Islet of Langerhans (tissue), 1 donor: ENCODE results near the gene PLIN5.

Source experiments
- FAIRE-seq: peaks from one replicate; lab custom pipeline; 2011; peaks lifted over from hg19 to GRCh38; lab: Jason Lieb, UNC

Gene PLIN5

DNA sequence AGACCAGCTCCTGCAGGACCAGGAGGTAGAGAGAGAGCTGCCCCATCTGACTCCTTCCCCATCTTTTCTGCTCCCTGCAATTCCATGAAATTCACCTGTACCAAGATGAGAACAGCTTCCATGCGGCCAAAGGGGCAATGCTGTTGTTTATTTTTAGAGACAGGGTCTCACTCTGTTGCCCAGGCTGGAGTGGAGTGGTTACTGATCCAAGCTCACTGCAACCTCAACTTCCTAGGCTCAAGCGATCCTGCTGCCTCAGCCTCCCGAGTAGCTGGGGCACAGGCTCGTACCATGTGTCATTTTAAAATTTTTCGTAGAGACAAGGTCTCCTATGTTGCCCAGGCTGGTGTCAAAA lies 13.2 kb downstream of the PLIN5 start:
- no peak for FAIRE-seq

DNA sequence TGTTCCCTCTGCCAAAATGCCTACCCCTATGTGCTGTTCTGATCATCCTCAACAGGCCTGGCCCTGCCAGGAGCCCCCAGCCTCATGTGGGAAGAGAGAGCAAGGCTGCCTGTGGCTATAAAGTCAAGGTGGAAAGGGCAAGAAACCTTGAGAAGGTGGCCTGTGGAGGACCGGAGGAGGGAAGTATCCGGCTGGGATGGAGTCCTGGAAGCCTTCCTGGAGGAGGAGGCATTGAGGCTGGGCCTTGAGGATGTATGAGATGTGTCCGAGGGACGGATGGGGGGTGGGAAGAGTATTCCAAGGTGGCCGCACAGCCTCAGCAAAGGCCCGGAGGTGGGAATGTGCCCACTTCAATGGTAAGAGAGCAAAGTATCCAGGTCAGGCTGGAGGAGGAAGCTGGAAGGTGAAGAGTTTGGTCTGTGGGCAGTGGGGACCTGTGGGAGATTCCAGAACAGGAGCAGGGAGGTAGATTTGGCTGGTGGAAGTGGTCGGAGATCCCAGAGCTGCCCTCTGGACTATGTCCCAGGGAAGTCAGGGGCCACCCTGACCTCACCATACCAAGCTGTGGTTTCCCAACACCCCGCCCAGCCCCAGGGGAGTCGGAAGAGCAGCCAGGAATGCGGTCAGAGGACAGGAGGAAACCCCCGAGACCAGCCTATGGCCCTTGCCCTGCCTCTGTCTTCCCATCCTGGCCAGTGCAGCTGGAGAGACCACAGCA lies 13.7 kb downstream of the PLIN5 start:
- FAIRE-seq, result no peak

DNA sequence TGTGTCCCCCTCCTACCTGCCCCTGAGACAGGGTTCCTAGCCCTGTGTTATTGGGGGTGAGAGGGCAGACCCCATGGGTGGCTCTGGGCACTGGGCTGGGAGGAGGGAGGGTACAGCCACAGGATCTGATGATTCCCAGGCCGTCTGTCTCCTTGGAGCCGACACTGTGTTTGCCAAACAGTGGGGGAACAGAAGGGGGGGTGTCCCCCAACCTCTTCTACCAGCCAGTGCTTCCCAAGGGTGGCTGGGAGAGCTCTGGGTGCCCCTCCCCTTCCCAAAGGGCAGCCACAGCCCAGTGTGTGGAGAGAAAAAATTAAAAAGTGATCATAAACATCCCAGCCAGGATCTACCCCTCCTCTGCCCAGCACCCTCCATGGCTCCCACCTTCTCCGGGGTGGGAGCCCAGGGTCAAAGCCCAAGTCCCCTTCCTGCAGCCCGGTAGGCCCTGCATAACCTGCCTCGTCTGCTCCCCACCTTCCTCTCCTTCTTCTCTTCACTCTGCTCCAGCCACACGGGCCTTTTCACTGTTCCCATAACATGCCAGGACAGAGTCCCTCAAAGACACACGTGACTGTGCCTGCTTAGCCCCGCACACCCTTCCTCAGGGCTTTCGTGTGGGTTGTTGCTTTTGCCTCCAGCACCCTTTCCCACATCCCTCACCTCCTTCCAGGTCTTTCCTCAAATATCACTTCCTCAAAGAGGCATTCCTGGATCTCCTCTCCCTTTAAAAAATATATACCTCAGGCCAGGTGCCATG lies 15.3 kb downstream of the PLIN5 start:
- FAIRE-seq, result no peak

DNA sequence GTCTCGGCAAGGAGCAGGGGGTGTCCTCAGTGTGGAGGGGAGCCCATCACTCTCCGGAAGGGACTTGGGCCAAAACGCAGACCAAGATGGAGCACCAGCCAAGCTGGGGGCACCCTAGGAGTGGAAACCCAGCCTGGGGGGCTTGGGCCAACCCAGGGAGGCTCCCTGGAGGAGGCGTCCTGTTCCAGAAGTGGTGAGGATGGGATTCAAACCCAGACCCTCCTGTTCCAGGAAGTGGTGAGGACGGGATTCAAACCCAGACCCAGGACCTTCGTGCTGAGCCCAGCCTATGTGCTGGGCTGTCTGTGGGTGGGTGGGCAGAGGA lies 15.9 kb downstream of the PLIN5 start:
- FAIRE-seq, result no peak

DNA sequence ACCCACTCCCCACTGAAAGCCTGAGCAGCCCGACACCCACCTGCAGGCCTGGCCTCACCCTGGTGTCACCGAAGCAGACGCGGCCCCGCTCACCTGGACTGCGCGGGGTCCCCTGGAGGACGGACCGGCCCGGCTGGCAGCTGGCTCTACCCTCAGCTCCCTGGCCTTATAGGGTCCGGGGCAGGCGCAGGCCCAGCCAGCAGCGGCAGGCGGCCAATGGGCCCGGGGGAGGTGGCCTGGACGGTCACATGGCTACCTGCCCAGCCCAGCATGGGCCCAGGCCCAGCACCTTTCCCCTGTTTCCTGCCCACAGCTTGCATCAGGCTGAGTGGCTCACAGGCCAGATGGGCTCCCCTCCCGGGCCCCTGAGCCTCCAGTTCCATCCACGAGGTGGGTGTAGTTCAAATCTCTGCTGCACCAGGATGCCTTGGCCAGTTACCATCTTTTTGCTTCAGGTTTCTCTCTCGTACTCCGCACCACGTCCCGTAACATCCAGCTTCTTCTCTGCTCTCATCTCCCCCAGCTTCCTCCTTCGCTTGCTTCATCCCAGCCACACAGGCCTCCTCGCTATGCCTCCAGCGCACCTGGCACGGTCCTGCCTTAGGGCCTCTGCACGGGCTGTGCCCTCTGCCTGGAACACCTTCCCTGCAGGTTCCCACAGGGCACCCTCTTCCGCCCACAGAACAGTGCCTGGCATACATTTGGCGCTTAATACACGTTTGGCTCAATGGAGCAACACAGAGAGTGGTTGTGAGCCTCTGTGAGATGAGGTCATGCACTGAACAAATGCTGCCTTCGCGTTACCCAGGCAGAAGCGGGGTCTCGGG lies 16.5 kb downstream of the PLIN5 start, which contains the start of gene PLIN4:
TSS of gene PLIN4 (minus strand) at position 142 of the 827 bp plus-strand sequence. CDS start 214 bp downstream, outside the sequence.
- no peak for FAIRE-seq

DNA sequence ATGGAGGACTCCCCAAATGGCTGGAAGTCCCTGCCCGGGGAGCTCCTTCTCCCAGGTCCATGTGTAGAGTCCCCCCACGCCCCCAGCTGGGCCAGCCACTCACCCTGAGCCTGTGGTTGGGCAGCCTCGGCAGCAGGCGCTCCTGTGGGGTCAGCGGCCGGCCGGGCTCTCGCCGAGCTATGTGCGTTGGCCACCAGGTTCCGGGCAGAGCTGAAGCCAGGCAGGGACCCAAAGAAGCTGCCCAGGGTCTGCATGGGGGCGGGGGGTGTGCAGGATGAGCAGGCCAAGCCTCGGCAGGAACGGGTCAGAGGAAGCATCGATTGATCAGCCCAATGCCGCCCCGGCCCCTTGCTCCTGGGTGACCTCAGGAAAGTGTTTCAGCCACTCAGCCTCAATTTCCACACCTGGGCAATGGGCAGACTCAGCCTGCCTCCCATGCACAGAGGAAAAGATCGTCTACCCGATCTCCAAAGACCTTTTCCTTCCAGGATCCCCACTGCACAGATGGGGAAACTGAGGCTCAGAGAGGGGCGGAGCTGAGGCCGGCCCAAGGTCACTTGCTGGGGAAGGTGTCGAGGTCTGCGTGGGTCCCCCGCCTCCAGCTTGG lies 17.5 kb downstream of the PLIN5 start:
- no peak for FAIRE-seq

DNA sequence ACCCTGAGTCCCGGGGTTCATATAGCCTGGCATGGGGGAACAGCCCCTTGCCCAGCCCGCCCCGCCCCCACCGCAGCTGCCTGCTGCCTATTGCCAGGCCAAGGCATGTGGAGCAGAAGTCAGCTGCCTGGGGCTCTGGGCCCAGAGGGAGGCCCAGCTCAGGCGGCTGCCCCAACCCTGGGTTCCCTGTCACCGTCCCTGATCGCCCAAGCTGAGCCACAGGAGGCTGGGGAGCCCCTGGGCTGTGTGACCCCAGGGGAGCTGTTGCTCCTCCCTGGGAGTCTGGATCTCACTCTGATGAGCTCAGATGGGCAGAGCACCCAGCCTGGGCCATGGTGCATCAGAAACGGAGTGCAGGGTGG lies 18.1 kb downstream of the PLIN5 start:
- FAIRE-seq, result no peak

DNA sequence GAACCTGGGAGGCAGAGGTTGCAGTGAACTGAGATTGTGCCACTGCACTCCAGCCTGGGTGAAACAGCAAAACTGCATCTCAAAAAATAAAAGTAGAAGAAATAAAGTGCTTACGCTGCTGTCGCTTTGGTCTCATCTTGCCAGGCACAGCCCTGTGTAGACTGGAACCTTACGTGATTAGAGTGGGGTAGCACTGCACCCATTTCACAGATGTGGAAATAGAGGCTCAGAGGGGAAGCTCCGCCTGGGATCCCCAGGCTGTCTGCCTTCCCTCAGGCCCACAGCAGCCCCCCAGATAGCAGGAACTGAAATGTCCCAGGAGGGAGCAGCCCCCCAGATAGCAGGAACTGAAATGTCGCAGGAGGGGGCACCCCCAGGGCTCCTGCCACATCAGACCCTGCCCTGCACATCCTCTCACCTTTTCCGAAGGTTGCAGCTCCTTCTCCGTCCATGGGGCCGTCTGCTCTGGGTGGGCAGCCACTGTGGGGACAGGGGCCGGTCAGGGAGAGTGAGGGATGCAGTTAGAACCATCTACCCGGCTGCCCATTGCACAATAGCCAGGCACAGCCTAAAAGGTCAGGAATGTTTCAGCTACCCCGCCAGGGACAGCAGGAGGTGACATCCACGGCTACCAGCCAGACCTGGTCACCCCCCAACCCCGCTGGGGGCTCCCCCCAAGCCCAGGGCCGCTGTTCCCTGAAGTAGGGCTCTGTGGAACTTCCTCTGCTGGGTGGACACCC lies 18.7 kb downstream of the PLIN5 start:
- no peak for FAIRE-seq

DNA sequence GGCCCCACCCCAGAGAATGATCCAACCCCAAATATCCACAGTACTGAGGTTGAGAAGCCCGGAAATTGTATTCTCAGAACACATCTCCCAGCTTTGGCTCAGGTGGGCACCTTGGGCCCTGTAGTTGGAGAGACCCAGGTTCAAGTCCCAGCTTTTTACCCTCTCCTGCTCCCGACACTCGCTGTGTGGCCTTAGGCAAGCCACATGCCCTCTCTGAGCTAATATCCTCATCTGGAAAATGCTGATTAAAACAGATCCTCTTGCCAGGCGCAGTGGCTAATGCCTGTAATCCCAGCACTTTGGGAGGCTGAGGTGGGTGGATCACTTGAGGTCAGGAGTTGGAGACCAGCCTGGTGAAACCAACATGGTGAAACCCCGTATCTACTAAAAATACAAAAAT lies 19.3 kb downstream of the PLIN5 start:
- no peak for FAIRE-seq

DNA sequence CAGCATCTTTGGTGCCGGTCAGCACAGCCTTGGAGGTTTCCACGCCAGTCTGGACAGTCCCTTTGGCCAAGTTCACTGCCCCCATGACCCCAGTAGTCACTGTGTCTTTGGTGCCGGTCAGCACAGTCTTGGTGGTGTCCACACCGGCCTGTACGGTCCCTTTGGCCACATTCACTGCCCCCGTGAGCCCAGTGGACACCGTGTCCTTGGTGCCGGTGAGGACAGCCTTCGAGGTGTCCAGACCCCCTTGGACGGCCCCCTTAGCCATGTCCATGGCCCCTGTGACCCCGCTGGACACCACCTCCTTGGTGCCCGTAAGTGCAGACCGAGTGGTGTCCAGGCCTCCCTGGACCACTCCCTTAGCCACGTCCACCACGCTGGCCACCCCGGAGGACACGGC lies 21.8 kb downstream of the PLIN5 start:
- no peak for FAIRE-seq

DNA sequence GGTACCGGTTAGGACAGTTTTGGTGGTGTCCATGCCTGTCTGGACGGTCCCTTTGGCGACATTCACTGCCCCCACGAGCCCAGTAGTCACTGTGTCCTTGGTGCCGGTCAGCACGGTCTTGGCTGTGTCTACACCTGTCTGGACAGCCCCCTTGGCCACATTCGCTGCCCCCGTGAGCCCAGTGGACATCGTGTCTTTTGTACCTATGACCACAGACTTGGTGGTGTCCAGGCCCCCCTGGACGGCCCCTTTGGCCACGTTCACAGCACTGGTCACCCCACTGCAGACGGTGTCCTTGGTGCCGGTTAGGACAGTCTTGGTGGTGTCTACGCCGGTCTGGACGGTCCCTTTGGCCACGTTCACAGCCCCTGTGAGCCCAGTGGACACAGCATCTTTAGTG lies 23.0 kb downstream of the PLIN5 start:
- no peak for FAIRE-seq

DNA sequence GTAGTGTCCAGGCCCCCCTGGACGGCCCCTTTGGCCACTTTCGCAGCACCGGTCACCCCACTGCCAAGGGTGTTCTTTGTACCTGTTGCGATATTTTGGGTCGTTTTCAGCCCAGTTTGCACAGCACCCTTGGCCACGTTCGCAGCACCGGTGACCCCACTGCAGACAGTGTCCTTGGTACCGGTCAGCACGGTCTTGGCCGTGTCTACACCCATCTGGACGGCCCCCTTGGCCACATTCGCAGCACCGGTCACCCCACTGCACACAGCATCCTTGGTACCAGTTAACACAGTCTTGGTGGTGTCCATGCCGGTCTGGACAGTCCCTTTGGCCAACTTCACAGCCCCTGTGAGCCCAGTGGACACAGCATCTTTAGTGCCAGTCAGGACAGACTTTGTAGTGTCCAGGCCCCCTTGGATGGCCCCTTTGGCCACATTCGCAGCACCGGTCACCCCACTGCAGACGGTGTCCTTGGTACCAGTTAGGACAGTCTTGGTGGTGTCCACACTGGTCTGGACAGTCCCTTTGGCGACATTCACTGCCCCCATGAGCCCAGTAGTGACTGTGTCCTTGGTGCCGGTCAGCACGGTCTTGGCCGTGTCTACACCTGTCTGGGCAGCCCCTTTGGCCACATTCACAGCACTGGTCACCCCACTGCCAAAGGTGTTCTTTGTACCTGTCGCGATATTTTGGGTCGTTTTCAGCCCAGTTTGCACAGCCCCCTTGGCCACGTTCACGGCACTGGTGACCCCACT lies 23.5 kb downstream of the PLIN5 start:
- FAIRE-seq, result no peak

DNA sequence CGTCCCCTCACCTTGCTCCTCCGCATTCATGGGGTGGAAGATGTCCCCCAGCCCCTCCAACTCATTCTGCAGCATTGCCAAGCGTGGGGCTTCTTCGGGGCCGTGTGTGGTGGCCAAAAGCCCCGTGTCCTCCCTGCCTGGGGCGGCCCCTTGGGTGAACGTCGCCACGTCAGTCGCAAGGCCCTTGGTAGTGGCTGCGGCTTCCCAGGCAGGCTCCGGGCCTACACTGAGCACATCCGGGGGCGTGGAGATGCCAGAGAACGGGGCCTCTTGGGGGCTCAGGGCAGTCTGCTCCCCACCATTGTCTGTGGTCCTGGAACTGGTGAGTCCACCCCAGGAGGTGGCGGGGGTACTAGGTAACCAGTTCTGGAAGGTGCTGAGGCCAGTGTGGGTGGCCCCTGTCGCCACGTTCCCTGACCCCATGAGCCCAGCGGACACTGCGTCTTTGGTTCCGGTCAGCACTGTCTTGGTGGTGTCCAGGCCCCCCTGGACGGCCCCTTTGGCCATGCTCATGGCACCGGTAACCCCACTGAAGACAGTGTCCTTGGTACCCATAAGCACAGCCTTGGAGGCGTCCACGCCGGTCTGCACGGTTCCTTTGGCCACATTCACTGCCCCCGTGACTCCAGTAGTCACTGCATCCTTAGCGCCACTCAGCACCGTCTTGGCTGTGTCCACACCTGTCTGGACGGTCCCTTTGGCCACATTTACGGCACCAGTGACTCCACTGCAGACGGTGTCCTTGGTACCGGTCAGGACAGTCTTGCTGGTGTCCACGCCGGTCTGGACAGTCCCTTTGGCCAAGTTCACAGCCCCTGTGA lies 24.4 kb downstream of the PLIN5 start:
- FAIRE-seq, result no peak

DNA sequence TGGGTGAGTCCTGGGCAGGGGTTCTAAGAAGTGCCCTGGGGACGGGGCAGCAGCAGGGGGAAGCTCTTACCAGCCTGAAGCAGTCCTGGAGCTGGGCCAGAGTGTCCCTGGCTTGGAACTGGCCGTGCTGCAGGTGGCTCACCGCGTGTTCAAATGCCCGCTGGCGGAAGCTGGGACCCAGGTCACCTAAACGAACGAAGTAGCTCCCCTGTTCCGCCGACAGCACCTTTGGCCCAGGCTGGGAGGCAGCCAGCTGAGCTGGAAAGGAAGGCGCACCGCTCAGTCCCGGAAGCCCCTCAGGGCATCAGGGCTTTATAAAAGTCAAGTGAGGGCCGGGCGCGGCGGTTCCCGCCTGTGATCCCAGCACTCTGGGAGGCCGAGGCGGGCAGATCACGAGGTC lies 26.3 kb downstream of the PLIN5 start:
- no peak for FAIRE-seq

DNA sequence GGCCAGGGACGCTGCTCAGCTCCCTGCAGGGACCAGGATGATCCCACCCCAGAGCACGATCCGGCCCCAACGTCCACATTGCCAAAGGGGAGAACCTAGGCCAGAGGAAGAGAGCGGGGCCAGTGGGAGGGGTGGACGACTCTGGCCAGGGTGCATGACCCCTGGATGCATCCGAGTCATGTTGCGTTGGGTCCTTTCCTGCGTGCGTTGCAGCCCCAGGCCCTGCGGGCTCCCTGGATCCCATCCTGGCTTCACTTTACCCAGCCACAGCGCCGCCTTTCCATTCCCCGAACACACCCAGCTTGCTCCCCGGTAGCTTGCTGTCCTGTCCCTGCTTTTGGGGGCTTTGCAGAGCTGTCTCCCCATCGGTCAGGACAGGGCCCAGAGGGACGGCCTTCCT lies 27.2 kb downstream of the PLIN5 start:
- no peak for FAIRE-seq

DNA sequence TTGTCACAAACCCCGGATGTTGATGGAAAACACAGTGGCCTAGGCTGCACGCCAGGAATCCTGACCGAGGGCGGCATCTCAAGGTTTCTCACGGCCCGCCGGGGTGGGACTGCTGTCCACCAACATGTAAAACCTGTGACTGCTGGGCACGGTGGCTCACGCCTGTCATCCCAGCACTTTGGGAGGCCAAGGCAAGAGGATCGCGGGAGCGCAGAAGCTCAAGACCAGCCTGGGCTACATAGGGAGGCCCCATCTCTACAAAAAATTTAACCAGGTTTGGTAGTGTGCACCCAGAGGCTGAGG lies 27.9 kb downstream of the PLIN5 start:
- no peak for FAIRE-seq

DNA sequence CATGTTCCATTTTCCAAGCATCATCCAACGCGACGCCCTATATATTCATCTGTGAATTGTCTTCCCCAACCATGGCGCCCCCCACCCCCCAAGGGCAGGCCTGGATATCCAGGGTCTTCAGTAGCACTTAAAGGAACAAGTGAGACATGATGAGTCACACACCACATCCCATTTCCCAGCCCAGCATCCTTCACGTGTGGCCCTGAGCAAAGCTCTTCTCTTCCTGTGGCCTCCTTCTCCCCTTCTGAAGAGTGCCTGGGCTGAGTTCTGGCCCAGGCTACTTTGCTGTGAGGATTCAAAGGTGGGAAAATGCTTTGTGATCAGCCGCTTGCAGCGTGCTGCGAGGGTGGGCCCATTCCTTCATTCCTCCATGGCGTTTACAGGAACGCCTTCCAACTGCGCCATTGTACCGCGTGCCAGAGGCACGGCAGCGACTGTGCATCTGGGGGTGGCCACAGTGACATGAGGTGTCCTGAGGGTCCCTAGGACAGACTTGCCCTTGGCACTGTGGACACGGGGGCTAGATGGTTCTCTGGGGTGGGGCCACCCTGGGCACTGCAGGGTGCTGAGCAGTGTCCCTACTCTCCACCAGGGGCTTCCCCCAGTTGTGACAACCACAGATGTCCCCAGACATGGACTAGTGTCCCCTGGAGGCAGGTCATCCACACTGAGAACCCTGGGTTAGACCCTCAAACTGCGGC lies 28.4 kb downstream of the PLIN5 start:
- no peak for FAIRE-seq

DNA sequence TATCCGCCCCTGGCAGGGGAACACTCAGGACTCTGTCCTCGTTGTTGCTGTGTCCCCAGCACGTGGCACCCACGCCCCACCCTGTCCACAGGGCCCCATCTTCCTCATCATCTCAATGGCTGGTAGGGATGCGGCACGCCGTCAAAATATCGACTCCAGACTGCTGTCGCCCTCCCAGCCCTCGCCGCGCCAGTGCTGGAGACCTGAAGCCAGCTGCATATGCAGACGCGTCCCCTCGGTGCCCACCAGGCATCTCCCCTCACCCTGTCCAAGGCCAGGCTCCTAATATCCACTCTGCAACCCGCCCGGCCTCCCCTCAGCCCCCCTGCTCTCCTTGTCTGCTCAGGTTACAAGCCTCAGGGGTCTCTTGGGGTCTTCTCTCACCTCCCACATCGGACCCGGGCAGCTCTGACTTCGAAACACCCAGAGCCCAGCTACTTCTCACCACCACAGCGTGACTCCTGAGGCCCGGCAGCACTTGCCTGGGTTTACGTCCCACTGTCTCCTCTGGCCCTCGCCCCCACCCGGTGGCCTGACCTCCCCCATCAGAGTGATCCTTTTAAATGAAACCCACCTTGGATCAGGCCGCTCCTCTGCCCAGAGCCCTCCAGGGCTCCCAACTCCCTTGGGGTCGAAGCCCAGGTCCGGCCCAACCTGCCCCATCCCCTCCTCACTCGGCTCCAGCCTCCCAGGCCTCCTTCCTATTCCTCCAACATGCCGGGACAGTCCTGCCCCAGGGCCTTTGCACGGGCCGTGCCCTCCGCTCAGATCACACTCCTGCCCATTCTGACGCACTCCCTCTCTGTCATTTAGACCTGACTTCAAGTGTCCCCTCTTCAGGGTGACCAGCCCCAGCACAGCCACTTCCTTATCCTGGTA lies 29.2 kb downstream of the PLIN5 start:
- FAIRE-seq, result no peak
